HG03575 (cell line): ENCODE results near the gene TMEM39A.

Source experiments
- ATAC-seq: cut with Tn5 transposase; IDR thresholded peaks from one replicate; pipeline ENCODE4 v1.9.1; 2021; ENCODE audit not compliant: unreplicated experiment, insufficient number of reproducible peaks, low FRiP score; ENCODE audit errors: extremely low read depth

The TMEM39A gene

GRCh38 chr3:119405315-119405714 is 58.1 kb downstream of the TMEM39A start:
- ATAC-seq: no peak

DNA sequence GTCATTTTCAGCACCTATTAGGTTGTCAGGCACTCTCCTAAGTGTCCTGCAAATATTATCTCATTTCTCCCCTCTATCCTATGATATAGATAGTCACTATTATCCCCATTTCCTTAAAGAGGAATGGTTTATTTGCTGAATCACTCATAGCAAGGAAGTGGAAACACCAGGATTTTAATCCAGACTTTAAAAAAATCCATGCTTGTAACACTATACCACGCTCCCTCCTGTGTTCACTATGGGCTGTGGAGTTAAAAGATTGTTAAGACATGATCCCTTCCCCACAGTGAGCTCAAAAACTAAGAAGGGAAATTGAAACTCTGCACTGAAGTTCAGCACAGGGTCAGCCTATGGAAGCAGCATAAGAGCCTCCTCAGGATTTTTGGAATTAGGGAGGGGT is 60.2 kb downstream of the TMEM39A start:
- no peak for ATAC-seq

DNA sequence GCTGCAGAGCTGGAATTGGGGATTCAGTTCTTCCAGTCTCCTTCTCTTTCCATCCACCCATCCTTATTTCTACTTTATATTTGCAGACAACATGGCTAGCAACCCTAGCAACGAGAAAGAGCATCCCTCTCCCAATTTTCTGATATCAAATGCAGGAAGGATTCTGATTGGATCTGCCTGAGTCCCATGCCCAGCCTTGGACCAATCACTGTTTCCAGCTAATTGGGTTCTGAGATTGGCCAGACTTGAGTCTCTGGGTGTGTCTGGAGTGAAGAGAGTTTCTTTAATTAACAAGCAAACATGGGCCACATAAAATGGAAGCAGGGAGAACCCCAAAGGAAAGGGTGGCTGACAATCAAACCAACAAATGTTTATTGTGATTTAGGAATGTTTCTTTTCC is 60.6 kb downstream of the TMEM39A start:
- no peak for ATAC-seq

- ATAC-seq: no peak
Observed at GRCh38 chr3:119401503-119402440, 61.6 kb downstream of the TMEM39A start.

DNA sequence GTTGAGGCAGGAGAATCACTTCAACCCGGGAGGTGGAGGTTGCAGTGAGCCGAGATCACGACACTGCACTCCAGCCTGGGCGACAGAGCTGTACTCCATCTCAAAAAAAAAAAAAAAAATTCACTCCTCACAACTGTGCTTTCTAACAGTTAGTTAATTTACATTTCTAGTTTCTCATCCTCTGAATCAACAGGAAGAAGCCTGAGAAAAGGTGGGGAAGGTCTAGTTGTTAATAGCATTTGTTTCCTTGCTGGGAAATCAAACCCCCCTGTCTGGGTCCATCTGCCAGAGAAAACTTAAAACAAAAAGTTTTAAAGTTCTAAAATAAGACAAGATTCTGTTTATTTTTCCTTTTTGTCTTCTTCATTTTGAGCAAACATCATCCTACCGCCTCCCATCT is 62.3 kb downstream of the TMEM39A start:
- peak; percentile 55 for ATAC-seq

- no peak for ATAC-seq
Observed at GRCh38 chr3:119400466-119400865, 62.9 kb downstream of the TMEM39A start.

GRCh38 chr3:119396870-119397269 is 66.5 kb downstream of the TMEM39A start:
- no peak for ATAC-seq

DNA sequence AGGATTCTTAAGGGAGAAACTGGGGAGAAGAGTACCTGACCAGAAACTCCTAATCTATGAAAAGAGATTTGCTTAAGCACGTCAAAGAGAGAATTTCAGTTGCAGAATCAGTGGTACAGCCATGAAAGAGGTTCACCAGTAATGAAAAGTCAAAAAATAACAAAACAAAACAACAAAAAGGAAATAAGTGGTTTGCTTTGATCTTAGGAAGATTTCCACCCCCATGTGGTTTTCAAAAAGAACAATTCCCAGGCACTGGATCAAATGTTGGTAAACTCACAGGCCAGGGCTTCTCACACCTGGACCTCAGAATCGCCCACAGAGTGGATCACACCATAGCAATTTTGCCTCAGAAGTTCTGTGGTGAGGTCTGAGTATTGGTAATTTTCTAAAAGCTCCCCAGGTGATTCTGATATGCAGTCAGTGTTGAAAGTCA is 67.5 kb downstream of the TMEM39A start:
- no peak for ATAC-seq

- ATAC-seq: no peak
Observed at GRCh38 chr3:119388577-119388976, 74.8 kb downstream of the TMEM39A start.

- ATAC-seq: no peak
Observed at GRCh38 chr3:119382134-119382533, 81.3 kb downstream of the TMEM39A start.

DNA sequence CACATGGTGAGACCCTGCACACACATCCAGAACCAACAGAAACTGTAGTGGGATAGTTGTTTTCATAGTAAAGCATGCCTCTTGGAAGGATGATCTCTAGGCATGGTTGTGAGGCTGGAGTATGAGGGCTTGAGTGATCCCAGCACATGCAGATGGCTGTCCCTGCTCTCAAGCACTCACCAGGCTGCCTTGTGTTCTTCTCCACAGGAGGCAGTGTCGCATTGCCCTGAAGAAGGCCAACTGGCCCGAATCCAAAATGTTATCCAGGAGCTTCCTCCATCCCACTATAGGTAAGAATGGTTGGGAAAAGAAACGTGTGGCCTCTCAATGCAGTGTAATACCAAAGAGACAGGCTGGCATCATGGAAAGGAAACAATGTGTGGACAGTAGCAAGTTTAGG is 82.7 kb downstream of the TMEM39A start:
- no peak for ATAC-seq
